Measurements from ENCODE around the gene TCIRG1.
A peak's percentile ranks its signal among the peaks of the same experiment; 100 is the strongest.

Gene TCIRG1

GRCh38 chr11:68038226-68038717 is 553 bp upstream of the TCIRG1 start:
- no peak for DNase-seq

GRCh38 chr11:68039526-68040086 is 781 bp downstream of the TCIRG1 start:
- no peak for DNase-seq

GRCh38 chr11:68040101-68040956 is 1.5 kb downstream of the TCIRG1 start:
- peak; percentile 52 for DNase-seq

GRCh38 chr11:68040957-68041591 is 2.2 kb downstream of the TCIRG1 start:
- DNase-seq: no peak

GRCh38 chr11:68041617-68042218 is 2.9 kb downstream of the TCIRG1 start:
- no peak for DNase-seq

GRCh38 chr11:68042219-68043028 is 3.6 kb downstream of the TCIRG1 start:
- no peak for DNase-seq

- DNase-seq: no peak
Observed at GRCh38 chr11:68043029-68043348, 4.2 kb downstream of the TCIRG1 start.

GRCh38 chr11:68043349-68044144 is 4.7 kb downstream of the TCIRG1 start:
- no peak for DNase-seq

GRCh38 chr11:68044145-68044813 is 5.5 kb downstream of the TCIRG1 start:
- DNase-seq: no peak

- DNase-seq: no peak
Observed at GRCh38 chr11:68044898-68045351, 6.1 kb downstream of the TCIRG1 start.

- DNase-seq: no peak
Observed at GRCh38 chr11:68047437-68048290, 8.8 kb downstream of the TCIRG1 start.

- DNase-seq: no peak
Observed at GRCh38 chr11:68048681-68049508, 10.1 kb downstream of the TCIRG1 start.

- no peak for DNase-seq
Observed at GRCh38 chr11:68049509-68050370, 10.9 kb downstream of the TCIRG1 start.

- no peak for DNase-seq
Observed at GRCh38 chr11:68050371-68050841, 11.6 kb downstream of the TCIRG1 start.

GRCh38 chr11:68051191-68052136 is 12.6 kb downstream of the TCIRG1 start:
- no peak for DNase-seq

- DNase-seq: no peak
Observed at GRCh38 chr11:68052137-68052873, 13.5 kb downstream of the TCIRG1 start.

Measured in GDM1 (cell line).